OCI-LY7 (cell line): ENCODE measurements around the gene MID1.

Experiments
- EZH2phosphoT487 ChIP-seq: fragments of 200-600 bp; sonication (generic); IDR thresholded peaks from 2 replicates; pipeline ENCODE4 v1.6.1; 2018; ENCODE audit warnings: low read depth, borderline replicate concordance, mild to moderate bottlenecking, mixed run types, antibody characterized with exemption, low read length, moderate library complexity, mixed read lengths
- TF ChIP-seq, protein P1 (sequence below): fragments of 200-600 bp; sonication (generic); conservative IDR thresholded peaks from 2 replicates; pipeline ENCODE4 v1.5.1; 2014; ENCODE audit warnings: mild to moderate bottlenecking, antibody characterized with exemption, low read length, moderate library complexity, mixed read lengths

GRCh38 chrX:10414862-10415261 is 205.5 kb downstream of the MID1 start:
- TF ChIP-seq, protein P1, sequence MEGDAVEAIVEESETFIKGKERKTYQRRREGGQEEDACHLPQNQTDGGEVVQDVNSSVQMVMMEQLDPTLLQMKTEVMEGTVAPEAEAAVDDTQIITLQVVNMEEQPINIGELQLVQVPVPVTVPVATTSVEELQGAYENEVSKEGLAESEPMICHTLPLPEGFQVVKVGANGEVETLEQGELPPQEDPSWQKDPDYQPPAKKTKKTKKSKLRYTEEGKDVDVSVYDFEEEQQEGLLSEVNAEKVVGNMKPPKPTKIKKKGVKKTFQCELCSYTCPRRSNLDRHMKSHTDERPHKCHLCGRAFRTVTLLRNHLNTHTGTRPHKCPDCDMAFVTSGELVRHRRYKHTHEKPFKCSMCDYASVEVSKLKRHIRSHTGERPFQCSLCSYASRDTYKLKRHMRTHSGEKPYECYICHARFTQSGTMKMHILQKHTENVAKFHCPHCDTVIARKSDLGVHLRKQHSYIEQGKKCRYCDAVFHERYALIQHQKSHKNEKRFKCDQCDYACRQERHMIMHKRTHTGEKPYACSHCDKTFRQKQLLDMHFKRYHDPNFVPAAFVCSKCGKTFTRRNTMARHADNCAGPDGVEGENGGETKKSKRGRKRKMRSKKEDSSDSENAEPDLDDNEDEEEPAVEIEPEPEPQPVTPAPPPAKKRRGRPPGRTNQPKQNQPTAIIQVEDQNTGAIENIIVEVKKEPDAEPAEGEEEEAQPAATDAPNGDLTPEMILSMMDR: no peak
- TF ChIP-seq EZH2phosphoT487: no peak
